Activated CD4-positive, alpha-beta memory T cell treated with anti-CD3 and anti-CD28 coated beads, Interleukin-2, amount 10 ng/mL, durations not matched to agents 7 days and 5 days (primary cell): Measurements from ENCODE around the gene CADPS2. TPM values are rescaled to one million over a fixed set of nuclear protein-coding genes. Genes with fewer than 3 reads are reported as not detected.

Experiments
- CTCF ChIA-PET: fragments of 350-600 bp; sonication (Branson Sonifier 250); formaldehyde crosslinking; loops from one replicate; lab custom pipeline; 2021; ENCODE audit warnings: antibody characterized with exemption, inconsistent platforms; lab: Charles Lee
- POLR2A ChIA-PET: fragments of 350-600 bp; sonication (Branson Sonifier 250); formaldehyde crosslinking; loops from one replicate; lab custom pipeline; 2021; ENCODE audit warnings: antibody characterized with exemption; lab: Charles Lee
- DNase-seq: peaks from one replicate; pipeline ENCODE4 v3.0.0-alpha.2; 2020
- H3K27ac Mint-ChIP-seq: one replicate; pipeline ENCODE4 v1.8.0; 2021; ENCODE audit warnings: mild to moderate bottlenecking, mixed read lengths
- H3K27me3 Mint-ChIP-seq: one replicate; pipeline ENCODE4 v1.8.0; 2021; ENCODE audit warnings: mixed read lengths
- H3K36me3 Mint-ChIP-seq: one replicate; pipeline ENCODE4 v1.8.0; 2021; ENCODE audit warnings: low read depth, mixed read lengths
- H3K4me1 Mint-ChIP-seq: one replicate; pipeline ENCODE4 v1.8.0; 2021; ENCODE audit warnings: mixed read lengths
- H3K4me3 Mint-ChIP-seq: one replicate; pipeline ENCODE4 v1.8.0; 2021; ENCODE audit warnings: mild to moderate bottlenecking, mixed read lengths
- H3K9me3 Mint-ChIP-seq: one replicate; pipeline ENCODE4 v1.8.0; 2021; ENCODE audit warnings: mixed read lengths
- total RNA-seq, 2 experiments: library from RNA; stranded (reverse); gene quantifications; one replicate each; pipeline ENCODE4 v1.2.3, GENCODE V29; 2021

Gene CADPS2
- total RNA-seq, 2 experiments from 2014 or later: not detected

DNA sequence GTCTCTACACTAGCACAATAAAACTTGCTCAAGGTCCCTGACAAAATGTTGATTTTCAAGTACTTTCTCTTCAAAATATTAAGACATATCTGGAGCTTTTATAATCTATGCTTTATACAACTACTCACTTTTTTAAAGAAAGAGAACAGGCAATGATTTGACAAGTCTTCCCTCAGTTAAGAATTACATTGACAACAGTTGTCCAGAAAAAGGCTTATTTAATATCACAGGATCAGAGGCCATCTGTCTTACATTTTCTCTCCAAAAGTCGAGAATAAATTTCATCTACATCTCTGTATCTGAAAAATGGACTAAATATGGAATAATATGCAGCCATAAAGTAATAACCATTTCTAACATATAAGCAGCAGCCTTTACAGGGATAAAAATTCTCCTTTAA is 175.3 kb downstream of the CADPS2 start:
- Mint-ChIP-seq H3K27ac (no peak overlapping the region), H3K36me3 (no peaks in the 10 kb centered on the region), H3K4me3 (no peak overlapping the region), H3K9me3 (peaks cover 2% of the 10 kb centered on the region), H3K27me3 (no peaks in the 10 kb centered on the region), H3K4me1 (no peaks in the 10 kb centered on the region)
- ChIA-PET POLR2A (no interaction called here), CTCF (no interaction called here)
- no peak for DNase-seq

DNA sequence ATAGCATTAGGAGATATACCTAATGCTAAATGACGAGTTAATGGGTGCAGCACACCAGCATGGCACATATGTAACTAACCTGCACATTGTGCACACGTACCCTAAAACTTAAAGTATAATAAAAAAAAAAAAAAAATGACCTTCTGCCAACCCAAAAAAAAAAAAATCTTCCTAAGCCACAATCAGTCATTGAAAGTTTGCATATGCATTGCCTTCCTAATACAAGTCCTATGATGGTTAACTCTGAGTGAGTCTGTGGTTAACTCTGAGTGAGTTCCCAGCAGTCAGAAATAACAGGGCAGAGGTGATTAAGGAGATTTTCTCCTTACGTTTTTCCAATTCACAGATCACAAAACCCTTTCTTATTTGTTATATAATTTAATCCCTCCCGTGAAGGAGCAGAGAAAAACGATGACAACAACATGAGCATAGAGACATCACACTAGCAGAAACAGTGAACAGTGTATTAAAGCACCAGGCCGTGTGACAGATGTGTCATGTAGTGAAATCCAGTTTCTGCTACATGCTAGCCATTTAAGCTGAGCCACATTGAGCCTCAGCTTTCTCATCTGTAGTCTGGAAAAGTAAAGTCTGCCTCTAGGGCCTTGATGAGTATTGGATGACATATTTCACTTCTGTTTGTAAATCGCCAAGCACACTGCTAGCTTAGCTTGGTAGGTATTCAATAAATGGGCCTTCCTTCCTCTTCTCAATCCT is 176.2 kb downstream of the CADPS2 start:
- ChIA-PET CTCF (no interaction called here), POLR2A (no interaction called here)
- Mint-ChIP-seq H3K27me3 (no peaks in the 10 kb centered on the region), H3K9me3 (peaks cover 2% of the 10 kb centered on the region), H3K4me3 (no peak overlapping the region), H3K27ac (no peak overlapping the region), H3K4me1 (no peaks in the 10 kb centered on the region), H3K36me3 (no peaks in the 10 kb centered on the region)
- DNase-seq: no peak

DNA sequence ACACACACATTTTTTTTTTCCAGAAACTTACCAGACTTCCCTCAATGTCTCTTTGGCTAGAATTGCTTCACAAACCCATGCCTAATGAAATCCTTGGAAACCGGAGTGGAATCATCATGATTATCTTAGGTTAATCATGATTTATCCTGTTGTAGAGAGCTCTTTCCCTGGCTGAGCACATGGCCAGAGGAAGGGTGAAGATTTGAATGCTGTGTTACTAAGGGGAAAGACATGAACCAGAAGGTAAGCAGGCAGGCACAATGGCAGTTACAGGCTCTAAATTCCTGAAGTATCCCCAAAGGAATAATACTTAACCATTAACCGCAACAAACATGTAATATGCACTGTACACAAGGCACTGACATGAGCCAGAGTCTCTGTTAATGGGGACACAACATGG is 179.4 kb downstream of the CADPS2 start:
- ChIA-PET CTCF (no interaction called here), POLR2A (no interaction called here)
- no peak overlapping the region for H3K4me3 Mint-ChIP-seq
- no peak overlapping the region for H3K27ac Mint-ChIP-seq
- H3K36me3 Mint-ChIP-seq: no peaks in the 10 kb centered on the region
- no peaks in the 10 kb centered on the region for H3K4me1 Mint-ChIP-seq
- no peak for DNase-seq
- H3K9me3 Mint-ChIP-seq: peaks cover 2% of the 10 kb centered on the region
- no peaks in the 10 kb centered on the region for H3K27me3 Mint-ChIP-seq

DNA sequence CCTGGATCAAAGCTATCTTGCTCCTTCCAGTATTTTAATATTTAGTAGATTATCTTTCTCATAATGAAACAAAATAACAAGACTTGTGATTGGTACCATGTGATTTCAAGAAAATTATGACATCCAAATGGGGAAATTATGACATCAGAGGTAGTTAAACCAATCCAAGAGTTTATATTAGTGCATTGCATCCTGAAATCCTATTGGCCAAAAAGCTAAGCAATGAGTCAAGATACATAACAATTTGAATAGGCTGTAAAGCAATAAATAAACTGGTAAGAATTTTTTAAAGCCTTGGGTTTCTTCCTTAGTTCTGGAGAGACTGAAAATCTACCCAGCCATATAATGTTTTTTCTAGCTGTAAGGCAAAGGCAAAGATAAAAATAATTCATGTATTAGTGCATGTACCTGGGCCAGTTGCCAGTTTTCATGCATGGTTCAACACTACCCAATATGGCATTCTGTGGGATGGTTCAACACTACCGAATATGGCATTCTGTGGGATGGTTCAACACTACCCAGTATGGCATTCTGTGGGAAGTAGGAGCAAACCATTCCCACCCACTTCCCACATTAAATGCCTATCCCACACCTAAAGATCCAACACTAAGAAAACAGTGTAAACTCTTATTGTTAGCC is 183.3 kb downstream of the CADPS2 start, which contains the start of gene RNF148:
TSS of gene RNF148 (minus strand) at position 51 of the 639 bp plus-strand sequence. CDS start 172 bp downstream, outside the sequence.
- H3K27me3 Mint-ChIP-seq: no peaks in the 10 kb centered on the region

DNA sequence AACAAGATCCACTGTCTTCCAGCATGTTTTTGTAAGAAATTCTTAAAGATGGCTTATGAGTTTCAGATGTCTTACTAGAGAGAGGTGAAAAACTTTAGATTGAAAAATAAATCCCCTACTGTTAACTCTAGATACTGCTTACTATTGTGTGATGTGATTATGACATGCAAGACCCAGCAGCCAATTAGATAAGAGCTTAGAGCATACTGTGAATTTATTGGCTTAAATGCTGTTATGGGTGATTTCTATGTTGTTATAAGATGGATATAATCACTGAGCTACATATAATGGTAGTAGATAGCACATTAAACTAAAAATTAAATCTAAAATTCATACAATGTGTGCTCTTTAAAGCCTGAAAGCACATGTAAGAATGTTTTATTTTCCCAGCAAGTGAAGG is 187.2 kb downstream of the CADPS2 start, which contains the start of gene RNF133:
TSS of gene RNF133 (minus strand) at position 101 of the 400 bp plus-strand sequence. CDS start 199 bp downstream, outside the sequence.
- H3K4me3 Mint-ChIP-seq: no peak within 1 kb of the TSS
- ChIA-PET POLR2A (no interaction called here), CTCF (no interaction called here)
- no peak for DNase-seq
- H3K9me3 Mint-ChIP-seq: peaks cover 4% of the 10 kb centered on the region
- no peak within 1 kb of the TSS for H3K27ac Mint-ChIP-seq
- no peaks in the 10 kb centered on the region for H3K4me1 Mint-ChIP-seq
- no peaks in the 10 kb centered on the region for H3K27me3 Mint-ChIP-seq
- no peaks in the 10 kb centered on the region for H3K36me3 Mint-ChIP-seq

More for the DNA sequence above, 183.3 kb downstream of the CADPS2 start, which contains the start of gene RNF148:
- Mint-ChIP-seq H3K9me3 (peaks cover 4% of the 10 kb centered on the region), H3K4me1 (no peaks in the 10 kb centered on the region), H3K36me3 (no peaks in the 10 kb centered on the region), H3K4me3 (no peak within 1 kb of the TSS), H3K27ac (no peak within 1 kb of the TSS)
- POLR2A ChIA-PET: no interaction called here
- no peak for DNase-seq
- CTCF ChIA-PET: no interaction called here

DNA sequence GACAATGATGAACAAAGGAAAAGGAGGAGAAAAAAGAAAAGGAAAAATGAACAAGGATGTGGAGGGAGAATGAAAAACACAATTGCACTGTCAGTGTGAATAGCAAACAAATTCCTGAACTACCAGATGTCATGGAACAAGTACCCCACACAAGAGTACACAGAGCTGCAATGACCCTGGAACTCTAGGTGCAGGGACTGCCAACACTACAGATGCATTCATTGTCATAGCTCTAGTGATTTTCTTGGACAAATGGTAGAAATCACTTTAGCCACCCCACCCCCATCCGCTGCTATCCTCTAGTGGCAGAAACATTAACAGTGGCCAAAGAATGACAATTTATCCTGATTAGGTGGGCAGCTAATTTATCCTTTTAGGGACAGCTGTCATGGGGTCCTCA is 190.4 kb downstream of the CADPS2 start:
- no peak overlapping the region for H3K4me3 Mint-ChIP-seq
- H3K27me3 Mint-ChIP-seq: no peaks in the 10 kb centered on the region
- ChIA-PET CTCF (no interaction called here), POLR2A (no interaction called here)
- H3K9me3 Mint-ChIP-seq: peaks cover 17% of the 10 kb centered on the region
- no peaks in the 10 kb centered on the region for H3K4me1 Mint-ChIP-seq
- H3K27ac Mint-ChIP-seq: no peak overlapping the region
- DNase-seq: no peak
- no peaks in the 10 kb centered on the region for H3K36me3 Mint-ChIP-seq

DNA sequence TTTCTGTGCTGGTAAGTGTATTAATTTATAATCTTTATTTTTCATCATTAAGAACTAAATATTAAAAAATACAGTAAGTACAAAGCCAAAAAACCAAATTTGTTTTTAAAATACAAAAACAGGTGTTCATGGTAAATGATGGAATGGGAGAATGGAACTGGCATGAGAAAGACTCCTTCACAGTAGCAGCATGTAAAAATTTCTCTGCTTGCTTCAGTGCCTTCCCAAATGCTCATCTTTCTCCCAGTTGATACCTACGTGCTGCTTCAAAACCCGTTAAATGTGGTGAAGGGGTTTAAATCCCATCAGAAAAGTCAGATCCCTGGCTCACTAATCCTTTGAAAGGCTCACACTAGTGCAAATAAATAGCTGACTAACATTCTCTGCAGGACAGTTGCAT is 191.6 kb downstream of the CADPS2 start:
- H3K36me3 Mint-ChIP-seq: no peaks in the 10 kb centered on the region

DNA sequence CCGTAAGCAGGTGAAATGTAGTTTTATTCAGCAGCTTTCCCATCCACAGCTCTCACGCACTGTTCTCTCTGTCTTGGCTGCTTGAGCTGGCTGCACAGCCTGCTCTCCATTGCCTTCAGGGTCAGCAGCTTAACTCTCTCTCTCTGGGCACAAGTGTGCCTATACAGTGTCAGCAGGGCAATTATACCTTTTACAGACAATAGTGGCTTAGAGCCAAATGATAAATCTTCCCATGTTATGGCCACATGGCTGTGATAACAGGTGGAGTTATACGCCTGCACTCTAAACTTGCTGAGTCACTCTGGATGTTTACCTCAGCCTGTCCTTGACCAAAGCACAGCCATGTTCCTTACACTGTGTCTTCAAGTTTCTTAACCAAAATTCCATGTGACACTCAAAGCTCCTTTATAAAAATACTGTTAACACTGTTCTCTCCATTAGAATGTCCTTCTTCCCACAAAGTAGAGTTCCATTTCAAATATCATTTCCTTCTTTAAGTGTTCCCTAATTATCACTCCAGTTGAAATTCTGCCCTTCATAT is 193.4 kb downstream of the CADPS2 start:
- DNase-seq: no peak
- no peaks in the 10 kb centered on the region for H3K36me3 Mint-ChIP-seq
- no peaks in the 10 kb centered on the region for H3K4me1 Mint-ChIP-seq
- no peak overlapping the region for H3K27ac Mint-ChIP-seq
- CTCF ChIA-PET: no interaction called here
- no peak overlapping the region for H3K4me3 Mint-ChIP-seq
- H3K9me3 Mint-ChIP-seq: peaks cover 20% of the 10 kb centered on the region
- H3K27me3 Mint-ChIP-seq: no peaks in the 10 kb centered on the region
- POLR2A ChIA-PET: no interaction called here

More for the DNA sequence above, 191.6 kb downstream of the CADPS2 start:
- Mint-ChIP-seq H3K9me3 (peaks cover 20% of the 10 kb centered on the region), H3K4me3 (no peak overlapping the region), H3K27me3 (no peaks in the 10 kb centered on the region), H3K4me1 (no peaks in the 10 kb centered on the region), H3K27ac (no peak overlapping the region)
- ChIA-PET CTCF (no interaction called here), POLR2A (no interaction called here)
- DNase-seq: no peak

DNA sequence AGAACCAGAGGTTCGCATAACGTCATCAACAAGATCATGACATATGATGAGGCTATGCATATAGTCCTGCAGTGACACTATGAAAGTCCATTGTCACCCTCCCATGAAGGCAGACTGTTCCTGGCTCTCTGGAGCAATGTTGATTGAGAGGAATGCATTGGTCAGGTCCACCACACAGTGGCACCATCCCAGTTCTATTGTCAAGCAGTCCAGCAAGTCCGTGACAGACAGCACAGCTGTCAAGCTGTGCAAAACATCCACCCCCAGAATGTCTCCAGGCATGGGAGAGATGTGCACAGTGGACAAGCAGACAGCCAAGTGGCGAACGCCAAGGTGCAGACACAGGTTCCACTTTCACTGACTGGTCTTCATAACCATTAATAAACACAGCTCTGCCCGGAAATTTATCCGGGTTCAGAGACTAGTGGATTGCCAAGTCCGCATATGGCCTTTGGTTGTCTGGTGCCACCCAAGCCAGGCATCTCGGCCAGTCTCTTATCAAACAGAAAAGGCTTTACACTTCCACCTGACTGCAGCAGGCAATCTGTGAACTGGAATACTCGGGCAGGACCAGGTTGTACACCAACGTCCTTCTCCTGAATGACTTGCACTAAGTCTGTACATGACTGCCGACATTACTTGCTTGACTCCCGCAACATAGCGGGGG is 194.6 kb downstream of the CADPS2 start:
- Mint-ChIP-seq H3K4me1 (no peaks in the 10 kb centered on the region), H3K36me3 (no peaks in the 10 kb centered on the region), H3K27me3 (no peaks in the 10 kb centered on the region), H3K9me3 (peaks cover 20% of the 10 kb centered on the region), H3K4me3 (no peak overlapping the region), H3K27ac (no peak overlapping the region)
- ChIA-PET POLR2A (no interaction called here), CTCF (no interaction called here)
- no peak for DNase-seq

DNA sequence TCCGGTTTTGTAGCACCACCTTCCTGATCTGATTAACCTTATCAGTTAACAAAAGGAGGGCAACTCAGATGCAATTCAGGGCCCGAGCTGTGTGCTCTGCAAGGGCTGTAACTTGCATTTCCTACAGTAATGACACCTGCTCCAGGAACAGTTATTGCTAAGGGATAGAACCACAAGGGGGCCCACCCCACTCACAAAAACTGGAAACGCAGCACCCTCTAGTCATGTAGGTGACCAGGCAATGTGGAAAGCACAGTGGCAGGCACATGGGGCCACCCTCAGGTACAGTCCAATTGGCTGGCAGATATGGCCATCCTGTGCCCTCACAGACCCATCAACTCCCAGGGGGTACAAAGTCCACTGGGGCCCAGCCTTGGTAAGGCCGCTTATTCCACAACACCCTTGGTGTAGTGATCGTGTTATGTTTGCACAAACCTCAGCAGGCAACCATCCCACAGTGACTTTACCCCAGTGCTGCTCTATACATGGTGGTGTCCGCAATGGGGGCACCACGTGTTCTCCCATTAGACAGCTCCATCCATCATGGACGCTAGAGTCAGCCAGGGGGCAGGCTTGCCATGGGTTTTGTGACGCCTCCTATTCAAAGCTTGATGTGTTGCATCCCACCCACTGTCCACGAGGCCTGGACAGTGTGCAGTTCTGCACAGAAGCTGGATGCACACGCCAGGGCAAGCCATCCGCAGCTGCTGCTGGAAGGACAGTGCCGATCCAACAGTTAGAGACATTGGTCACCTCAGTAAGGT is 196.7 kb downstream of the CADPS2 start:
- H3K27ac Mint-ChIP-seq: no peak overlapping the region
- no peaks in the 10 kb centered on the region for H3K27me3 Mint-ChIP-seq
- DNase-seq: no peak
- ChIA-PET CTCF (no interaction called here), POLR2A (no interaction called here)
- H3K4me1 Mint-ChIP-seq: no peaks in the 10 kb centered on the region
- no peak overlapping the region for H3K4me3 Mint-ChIP-seq
- no peaks in the 10 kb centered on the region for H3K36me3 Mint-ChIP-seq
- H3K9me3 Mint-ChIP-seq: peaks cover 20% of the 10 kb centered on the region

DNA sequence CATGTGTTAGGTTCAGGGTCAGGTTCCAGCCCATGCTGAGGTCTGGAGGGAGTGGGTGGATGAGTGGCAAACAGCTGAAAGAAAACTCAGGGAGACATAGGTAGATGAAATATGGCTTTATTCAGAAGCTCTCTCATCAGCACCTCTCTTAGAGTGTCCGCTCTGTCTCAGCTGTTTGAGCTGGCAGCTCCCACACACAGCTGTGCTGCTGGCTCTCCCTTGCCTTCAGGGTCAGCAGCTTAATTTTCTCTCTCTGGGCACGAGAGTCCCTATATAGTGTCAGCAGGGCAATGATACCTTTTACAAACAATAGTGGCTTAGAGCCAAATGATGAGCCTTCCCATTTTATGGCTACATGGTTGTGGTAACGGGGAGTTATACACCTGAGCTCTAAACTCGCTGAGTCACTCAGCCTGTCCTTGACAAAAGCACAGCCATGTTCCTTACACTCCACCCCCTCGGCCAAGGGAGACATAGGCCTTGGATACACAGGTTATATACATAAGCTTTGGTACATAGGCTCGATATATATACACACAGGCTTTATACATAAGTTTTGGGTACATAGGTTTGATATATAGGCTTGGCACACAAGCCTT is 197.8 kb downstream of the CADPS2 start:
- DNase-seq: no peak
- no peaks in the 10 kb centered on the region for H3K27me3 Mint-ChIP-seq
- peaks cover 20% of the 10 kb centered on the region for H3K9me3 Mint-ChIP-seq
- no peaks in the 10 kb centered on the region for H3K4me1 Mint-ChIP-seq
- no peaks in the 10 kb centered on the region for H3K36me3 Mint-ChIP-seq
- H3K27ac Mint-ChIP-seq: no peak overlapping the region
- ChIA-PET CTCF (no interaction called here), POLR2A (no interaction called here)
- H3K4me3 Mint-ChIP-seq: no peak overlapping the region

DNA sequence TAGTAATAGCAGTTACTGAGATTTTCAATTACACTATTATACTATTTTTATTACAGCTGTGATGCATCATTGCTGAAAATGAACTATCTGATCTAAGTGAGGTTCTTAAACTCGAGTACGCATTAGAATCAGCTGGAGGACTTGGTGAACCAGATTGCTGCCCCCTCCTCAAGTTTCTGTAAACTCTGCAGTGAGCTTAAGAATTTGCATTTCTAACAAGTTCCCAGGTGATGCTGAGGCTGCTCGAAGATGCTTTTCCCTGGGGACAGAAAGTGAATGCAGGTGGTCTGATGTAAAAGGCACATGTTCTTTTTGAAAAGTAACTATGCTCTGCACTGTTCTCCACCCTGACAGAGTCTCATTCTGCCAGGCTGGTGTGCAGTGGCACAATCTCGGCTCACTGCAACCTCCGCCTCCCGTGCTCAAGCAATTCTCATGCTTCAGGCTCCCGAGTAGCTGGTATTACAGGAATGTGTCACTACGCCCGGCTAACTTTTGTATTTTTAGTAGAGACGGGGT is 199.8 kb downstream of the CADPS2 start:
- CTCF ChIA-PET: no interaction called here

More for the DNA sequence above, 199.8 kb downstream of the CADPS2 start:
- no peak overlapping the region for H3K27ac Mint-ChIP-seq
- H3K27me3 Mint-ChIP-seq: no peaks in the 10 kb centered on the region
- peaks cover 12% of the 10 kb centered on the region for H3K9me3 Mint-ChIP-seq
- H3K36me3 Mint-ChIP-seq: no peaks in the 10 kb centered on the region
- H3K4me3 Mint-ChIP-seq: no peak overlapping the region
- no peak for DNase-seq
- POLR2A ChIA-PET: no interaction called here
- no peaks in the 10 kb centered on the region for H3K4me1 Mint-ChIP-seq
